Trophoblast cell (in vitro differentiated cells and primary cell): ENCODE results near the gene CCNK.

ENCODE experiments used
- DNase-seq, 2 donors: peaks; one replicate each; pipeline ENCODE4 v3.0.0-alpha.2; 2016
- H2AFZ ChIP-seq: 2 replicates; pipeline ENCODE4 v1.6.1; 2013; ENCODE audit warnings: low read length, moderate library complexity, mild to moderate bottlenecking; ENCODE audit not compliant: insufficient read depth, poor library complexity
- H2AK5ac ChIP-seq: 2 replicates; pipeline ENCODE4 v1.6.1; 2013; ENCODE audit warnings: mild to moderate bottlenecking, low read length
- H2BK120ac ChIP-seq: 2 replicates; pipeline ENCODE4 v1.6.1; 2013; ENCODE audit warnings: low read length, mild to moderate bottlenecking, moderate library complexity; ENCODE audit not compliant: insufficient read depth, poor library complexity
- H2BK12ac ChIP-seq: 2 replicates; pipeline ENCODE4 v1.6.1; 2013; ENCODE audit warnings: mild to moderate bottlenecking, low read length, moderate library complexity
- H2BK5ac ChIP-seq: 2 replicates; pipeline ENCODE4 v1.6.1; 2013; ENCODE audit warnings: low read length, low read depth, moderate library complexity, mild to moderate bottlenecking; ENCODE audit not compliant: poor library complexity
- H3K14ac ChIP-seq: 2 replicates; pipeline ENCODE4 v1.6.1; 2013; ENCODE audit warnings: mild to moderate bottlenecking, low read length
- H3K18ac ChIP-seq: 2 replicates; pipeline ENCODE4 v1.6.1; 2013; ENCODE audit warnings: mild to moderate bottlenecking, low read length
- H3K23ac ChIP-seq: 2 replicates; pipeline ENCODE4 v1.6.1; 2013; ENCODE audit warnings: low read length
- H3K27ac ChIP-seq: 2 replicates; pipeline ENCODE4 v1.5.1; 2013; ENCODE audit warnings: low read depth, mild to moderate bottlenecking, inconsistent platforms, low read length, moderate library complexity
- H3K27me3 ChIP-seq: 2 replicates; pipeline ENCODE4 v1.6.1; 2013; ENCODE audit warnings: inconsistent platforms, mild to moderate bottlenecking, low read length, moderate library complexity; ENCODE audit not compliant: insufficient read depth
- H3K36me3 ChIP-seq, 2 experiments: 1 replicate in 1 of 2; 2 replicates in 1 of 2; pipeline ENCODE4 v1.6.1; 2013; ENCODE audit warnings: low read length in 2 of 2, mild to moderate bottlenecking in 2 of 2, moderate library complexity in 1 of 2; ENCODE audit not compliant: insufficient read depth in 2 of 2, control insufficient read depth in 1 of 2
- H3K4ac ChIP-seq: 2 replicates; pipeline ENCODE4 v1.6.1; 2013; ENCODE audit warnings: low read depth, mild to moderate bottlenecking, low read length, moderate library complexity
- H3K4me1 ChIP-seq, 2 experiments: 1 replicate in 1 of 2; 2 replicates in 1 of 2; pipeline ENCODE4 v1.6.1; 2013; ENCODE audit warnings: low read length in 2 of 2, mild to moderate bottlenecking in 2 of 2, moderate library complexity in 1 of 2; ENCODE audit not compliant: insufficient read depth in 2 of 2, control insufficient read depth in 1 of 2
- H3K4me2 ChIP-seq: 2 replicates; pipeline ENCODE4 v1.6.1; 2013; ENCODE audit warnings: inconsistent platforms, mild to moderate bottlenecking, low read length, moderate library complexity
- H3K4me3 ChIP-seq: 2 replicates; pipeline ENCODE4 v1.5.1; 2013; ENCODE audit warnings: mild to moderate bottlenecking, low read depth, low read length, inconsistent platforms
- H3K79me1 ChIP-seq: one replicate; pipeline ENCODE4 v1.6.1; 2013; ENCODE audit warnings: low read length
- H3K79me2 ChIP-seq: 2 replicates; pipeline ENCODE4 v1.6.1; 2013; ENCODE audit warnings: low read length, mild to moderate bottlenecking; ENCODE audit not compliant: control insufficient read depth, insufficient read depth, poor library complexity
- H3K9ac ChIP-seq: 2 replicates; pipeline ENCODE4 v1.6.1; 2013; ENCODE audit warnings: mild to moderate bottlenecking, low read length
- H3K9me3 ChIP-seq: 2 replicates; pipeline ENCODE4 v1.6.1; 2013; ENCODE audit warnings: low read depth, mild to moderate bottlenecking, control low read depth, inconsistent platforms, low read length; ENCODE audit not compliant: insufficient read depth
- H4K12ac ChIP-seq: 2 replicates; pipeline ENCODE4 v1.6.1; 2013; ENCODE audit warnings: low read depth, mild to moderate bottlenecking, low read length, moderate library complexity
- H4K8ac ChIP-seq: 2 replicates; pipeline ENCODE4 v1.6.1; 2013; ENCODE audit warnings: low read depth, mild to moderate bottlenecking, low read length, moderate library complexity
- H4K91ac ChIP-seq: one replicate; pipeline ENCODE4 v1.6.1; 2013; ENCODE audit warnings: low read depth, mild to moderate bottlenecking, low read length, moderate library complexity
- WGBS: extraction: QIAGEN DNeasy Blood & Tissue Kit; methylation state at CpG from one replicate; pipeline ENCODE4 v1.1.7; 2013; ENCODE audit warnings: missing lambda C conversion rate; ENCODE audit not compliant: insufficient read length, insufficient coverage; ENCODE audit errors: extremely low coverage; 5-methylcytosine and 5-hydroxymethylcytosine counted together

Gene CCNK

GRCh38 chr14:99527026-99527425, 45.8 kb downstream of the CCNK start:
- Histone ChIP-seq H3K18ac (no peak overlapping the region), H3K4me3 (no peak overlapping the region), H2BK12ac (no peak overlapping the region), H3K14ac (no peak overlapping the region), H2BK5ac (no peak overlapping the region), H3K36me3 (peaks cover 0 to 3% of the 10 kb centered on the region in 2 experiments), H3K9me3 (no peaks in the 10 kb centered on the region), H3K4me2 (no peak overlapping the region), H2AK5ac (no peak overlapping the region), H2AFZ (no peak overlapping the region), H3K27ac (no peak overlapping the region), H3K27me3 (no peaks in the 10 kb centered on the region), H3K4ac (no peak overlapping the region), H2BK120ac (no peak overlapping the region), H4K91ac (no peak overlapping the region), H3K23ac (no peak overlapping the region), H3K4me1 (peaks cover 8 to 15% of the 10 kb centered on the region in 2 experiments), H3K79me1 (no peaks in the 10 kb centered on the region), H4K12ac (no peak overlapping the region), H3K79me2 (peaks cover 2% of the 10 kb centered on the region), H3K9ac (no peak overlapping the region), H4K8ac (no peak overlapping the region)
- WGBS: no CpG with 5 or more reads among the region's 12 CpGs
- no peak for DNase-seq

- Histone ChIP-seq H2AFZ (no peak overlapping the region), H3K4ac (no peak overlapping the region), H3K4me3 (no peak overlapping the region), H2BK120ac (no peak overlapping the region), H3K14ac (no peak overlapping the region), H3K27me3 (no peaks in the 10 kb centered on the region), H2BK5ac (no peak overlapping the region), H2AK5ac (no peak overlapping the region), H3K4me1 (peaks cover 7 to 9% of the 10 kb centered on the region in 2 experiments), H3K18ac (no peak overlapping the region), H3K27ac (no peak overlapping the region), H3K9me3 (no peaks in the 10 kb centered on the region), H3K4me2 (no peak overlapping the region), H3K36me3 (peaks cover 0 to 3% of the 10 kb centered on the region in 2 experiments), H3K23ac (no peak overlapping the region), H4K8ac (no peak overlapping the region), H4K91ac (no peak overlapping the region), H3K79me1 (no peaks in the 10 kb centered on the region), H2BK12ac (no peak overlapping the region), H4K12ac (no peak overlapping the region), H3K9ac (no peak overlapping the region), H3K79me2 (peaks cover 2% of the 10 kb centered on the region)
- no peak for DNase-seq
- WGBS: no CpG with 5 or more reads among the region's 19 CpGs
Measured at GRCh38 chr14:99527427-99528076, 46.3 kb downstream of the CCNK start.

- no CpG with 5 or more reads among the region's 4 CpGs for WGBS
- no peaks in the 10 kb centered on the region for H3K79me1 ChIP-seq
- no peak overlapping the region for H2BK5ac ChIP-seq
Measured at GRCh38 chr14:99529899-99530298, 48.7 kb downstream of the CCNK start.

GRCh38 chr14:99530407-99531155, 49.4 kb downstream of the CCNK start:
- Histone ChIP-seq H3K18ac (no peak overlapping the region), H4K91ac (no peak overlapping the region), H3K79me2 (peaks cover 2% of the 10 kb centered on the region), H2BK120ac (no peak overlapping the region), H3K36me3 (peaks cover 0 to 3% of the 10 kb centered on the region in 2 experiments), H3K4me2 (no peak overlapping the region), H2BK12ac (no peak overlapping the region), H3K9ac (no peak overlapping the region), H3K27me3 (no peaks in the 10 kb centered on the region), H3K14ac (no peak overlapping the region), H3K4ac (no peak overlapping the region), H4K8ac (no peak overlapping the region), H2AFZ (no peak overlapping the region), H3K4me1 (peaks cover 6 to 8% of the 10 kb centered on the region in 2 experiments), H2BK5ac (no peak overlapping the region), H3K79me1 (peaks cover under 1% of the 10 kb centered on the region), H3K9me3 (no peaks in the 10 kb centered on the region), H4K12ac (no peak overlapping the region), H3K4me3 (no peak overlapping the region), H3K27ac (no peak overlapping the region), H3K23ac (no peak overlapping the region), H2AK5ac (no peak overlapping the region)
- WGBS: no CpG with 5 or more reads among the region's 19 CpGs
- DNase-seq: no peak

More at GRCh38 chr14:99529899-99530298, 48.7 kb downstream of the CCNK start:
- Histone ChIP-seq H3K27ac (no peak overlapping the region), H4K8ac (no peak overlapping the region), H3K4me3 (no peak overlapping the region), H3K18ac (no peak overlapping the region), H4K91ac (no peak overlapping the region), H3K79me2 (peaks cover 2% of the 10 kb centered on the region), H3K4ac (no peak overlapping the region), H3K9me3 (no peaks in the 10 kb centered on the region), H2AFZ (no peak overlapping the region), H2BK12ac (no peak overlapping the region), H3K4me1 (peaks cover 6 to 7% of the 10 kb centered on the region in 2 experiments), H2BK120ac (no peak overlapping the region), H2AK5ac (no peak overlapping the region), H3K23ac (no peak overlapping the region), H3K9ac (no peak overlapping the region), H3K27me3 (no peaks in the 10 kb centered on the region), H3K36me3 (peaks cover 0 to 3% of the 10 kb centered on the region in 2 experiments), H3K4me2 (no peak overlapping the region), H4K12ac (no peak overlapping the region), H3K14ac (no peak overlapping the region)
- DNase-seq: no peak
